SHP77 treated with DMSO at 0.1 percent for 48 hours (cell line): Measurements from ENCODE around the gene ABCC8.
A peak's percentile ranks its signal among the peaks of the same experiment; 100 is the strongest.

Source experiments
- DNase-seq: peaks from one replicate; lab custom pipeline; 2025; lab: John Stamatoyannopoulos, UW

The ABCC8 gene

DNA sequence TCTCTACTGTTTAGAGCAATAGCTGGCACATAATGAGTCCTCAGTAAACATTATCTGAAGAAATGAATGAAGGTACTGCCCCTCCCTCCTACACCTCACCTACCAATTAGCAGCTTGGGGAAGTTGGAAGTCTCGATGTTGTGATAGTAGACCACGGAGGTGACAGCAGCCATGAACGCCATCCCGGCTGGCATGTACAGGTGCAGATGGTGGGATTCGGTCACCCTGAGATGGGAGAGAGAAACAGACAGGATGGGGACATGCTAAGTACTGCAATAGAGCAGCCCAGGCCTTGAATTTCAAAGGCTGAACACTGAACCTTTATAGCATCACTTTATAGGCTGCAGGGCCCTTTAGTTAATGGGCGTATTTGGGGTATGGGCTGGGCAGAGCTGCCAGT lies 6.6 kb downstream of the ABCC8 start:
- DNase-seq = no peak

DNA sequence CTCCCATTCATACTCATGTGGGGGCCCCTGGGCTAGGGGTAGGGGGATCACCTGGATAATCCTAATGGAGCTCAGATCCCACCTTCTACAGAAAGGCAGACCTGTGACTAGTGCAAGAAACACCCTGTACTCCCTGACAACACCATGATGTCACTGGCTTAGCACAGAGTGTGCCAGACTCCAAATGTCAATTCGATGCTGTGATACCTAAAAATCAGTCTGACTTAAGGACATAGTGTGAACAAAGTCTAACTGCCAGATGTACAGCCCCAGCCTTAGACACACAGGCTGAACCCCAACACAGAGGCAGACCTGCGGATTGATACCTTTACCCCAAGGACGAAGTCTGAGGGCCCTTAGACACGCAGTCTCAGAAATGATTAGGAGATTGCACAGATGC lies 8.5 kb downstream of the ABCC8 start:
- DNase-seq = no peak

DNA sequence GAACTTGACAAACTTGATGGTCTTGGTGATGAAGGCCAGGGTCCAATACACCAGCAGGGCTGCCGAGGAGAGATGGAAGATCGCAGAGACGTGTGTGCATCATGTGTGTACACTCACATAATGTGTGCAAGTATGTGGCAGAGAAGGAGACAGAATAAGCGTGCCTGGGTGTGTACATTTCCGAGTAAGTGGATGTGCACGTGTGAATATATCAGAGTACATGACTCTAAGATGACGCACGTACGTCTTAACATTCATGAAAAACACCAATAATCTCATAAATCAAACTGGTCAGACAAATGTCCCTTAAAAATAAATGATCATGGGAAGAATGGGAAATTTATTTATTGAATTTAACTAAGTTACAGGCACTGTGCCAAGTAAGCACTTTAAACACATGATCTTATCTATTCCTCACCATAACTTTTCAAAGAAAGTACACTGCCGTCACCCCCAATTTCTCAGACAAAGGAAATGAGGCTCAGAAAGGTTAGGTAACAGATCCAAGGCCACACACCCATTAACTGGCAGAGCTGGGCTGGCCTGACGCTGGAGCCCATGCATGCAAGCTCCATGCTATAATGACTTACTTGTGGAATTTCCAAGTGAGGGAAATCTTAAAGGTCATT lies 13.0 kb downstream of the ABCC8 start:
- DNase-seq = no peak

DNA sequence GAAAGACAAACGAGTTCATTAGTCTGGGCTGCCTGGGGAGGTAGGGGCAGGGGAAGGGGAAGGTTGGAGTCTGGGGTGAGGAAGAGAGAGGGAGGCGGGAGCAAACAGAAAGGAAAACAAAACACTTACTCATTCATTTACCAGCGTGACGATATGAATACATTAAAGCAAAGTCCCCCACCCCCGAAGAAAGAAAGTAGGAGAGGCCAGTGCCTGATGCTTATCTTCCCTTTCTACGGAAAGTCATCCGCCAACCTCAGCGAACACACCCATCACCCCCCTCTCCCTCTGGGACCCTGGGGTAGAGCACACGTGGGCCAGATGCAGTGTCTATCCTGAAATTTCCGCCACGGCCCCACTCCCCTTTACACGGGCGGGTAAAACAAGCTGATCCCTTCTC lies 13.7 kb downstream of the ABCC8 start:
- DNase-seq = no peak

DNA sequence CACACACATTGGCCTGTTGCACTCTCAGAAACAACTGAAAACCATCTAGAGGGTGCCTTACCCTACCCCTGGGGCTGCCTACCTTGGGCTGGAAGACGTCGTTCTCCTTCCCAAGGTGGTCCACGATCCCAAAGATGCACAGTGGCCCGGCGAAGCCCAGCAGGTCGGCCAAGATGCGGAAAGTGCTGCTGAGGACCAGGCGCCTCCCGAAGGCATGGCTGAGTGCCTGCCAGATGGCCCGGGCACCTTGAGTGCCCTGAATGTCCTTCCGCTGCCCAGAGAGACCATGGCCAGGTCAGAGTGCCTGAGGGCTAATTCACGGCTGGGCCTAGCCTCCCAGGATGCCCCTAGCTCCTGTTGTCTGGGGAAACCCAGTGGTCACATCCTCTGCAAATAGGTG lies 16.2 kb downstream of the ABCC8 start:
- DNase-seq = no peak

DNA sequence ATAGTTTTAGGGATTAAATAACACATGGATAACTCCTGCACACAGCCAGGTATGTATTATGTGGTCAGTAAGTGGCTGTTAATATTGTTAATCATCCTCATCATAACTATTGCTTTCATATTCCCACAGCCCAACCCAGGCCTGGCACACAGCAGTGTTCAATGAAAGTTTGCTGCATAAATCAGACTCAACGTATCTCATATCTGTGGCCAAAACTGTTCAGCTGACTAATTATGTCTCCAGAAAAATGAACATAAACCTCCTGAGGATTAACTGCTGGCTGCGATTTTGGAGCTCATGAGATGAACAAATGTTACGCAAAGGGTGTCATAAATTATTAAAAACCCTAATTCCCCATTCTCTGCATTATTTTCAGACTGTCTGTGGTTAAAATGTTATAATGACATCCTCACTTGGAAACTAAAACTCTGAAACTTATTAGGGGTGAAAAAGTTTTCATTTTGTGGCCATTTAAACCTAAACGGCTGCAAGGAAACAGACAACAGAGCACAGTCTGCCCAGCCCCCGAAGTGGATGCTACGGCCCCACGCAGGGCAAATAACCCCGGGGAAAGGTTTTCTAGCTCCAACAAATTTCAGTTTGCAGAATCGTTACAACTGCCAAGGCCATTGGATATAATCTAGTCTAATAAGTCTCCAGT lies 17.3 kb downstream of the ABCC8 start:
- DNase-seq = no peak

DNA sequence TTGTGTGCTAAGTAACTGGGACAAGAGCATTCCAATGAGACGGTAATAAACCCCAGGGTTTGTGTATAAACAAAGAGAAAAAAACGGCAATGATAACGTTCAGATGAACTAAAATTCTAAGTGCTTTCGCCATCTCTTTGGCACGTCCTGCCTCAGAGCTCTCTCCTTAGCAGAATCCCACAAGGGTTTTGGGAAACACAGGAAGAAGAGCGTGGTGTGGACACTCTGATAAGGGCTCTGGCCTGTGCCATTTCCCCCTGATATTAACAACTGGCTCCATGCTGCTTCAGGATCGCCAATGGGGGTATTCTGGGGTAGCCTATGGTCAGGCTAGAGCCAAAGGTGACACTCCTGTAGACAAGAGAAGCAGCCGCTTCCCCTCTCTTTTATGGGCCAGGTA lies 18.4 kb downstream of the ABCC8 start:
- no peak for DNase-seq

DNA sequence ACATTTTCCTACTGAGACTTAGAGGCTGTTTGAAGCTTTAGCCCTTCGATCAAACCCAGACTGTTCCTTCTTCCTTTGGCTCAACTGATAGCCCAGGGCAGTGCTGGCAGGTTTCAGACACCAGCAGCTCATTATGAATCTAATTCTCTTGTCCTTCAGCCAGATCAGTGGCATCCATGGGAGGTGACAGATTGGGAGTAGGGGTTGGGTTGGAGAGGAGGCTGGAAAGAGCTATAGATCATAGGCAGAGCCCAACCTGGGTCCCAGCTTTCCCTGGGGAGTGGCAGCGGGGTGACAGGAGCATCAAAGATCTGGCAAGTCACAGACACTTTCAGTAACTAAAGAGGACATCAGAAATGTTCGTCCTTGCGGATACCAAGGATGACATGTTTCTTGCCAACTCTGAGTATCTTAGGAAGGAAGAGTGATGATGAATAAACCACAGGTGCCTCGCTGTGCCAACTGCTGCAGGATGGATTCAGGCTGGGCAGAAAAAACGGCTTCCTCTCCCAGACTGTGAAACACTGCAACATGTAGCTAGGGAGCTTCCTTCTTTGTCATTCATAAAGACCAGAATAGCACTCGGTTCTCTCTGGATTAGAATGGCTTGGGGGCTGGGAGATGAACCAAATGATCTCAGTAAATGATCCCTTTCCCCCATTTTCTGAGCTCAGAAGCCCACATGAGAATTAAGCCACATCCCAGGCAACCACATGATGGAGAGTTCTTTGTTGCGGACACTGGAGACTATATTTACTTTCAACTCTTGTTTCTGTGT lies 19.1 kb downstream of the ABCC8 start:
- no peak for DNase-seq

DNA sequence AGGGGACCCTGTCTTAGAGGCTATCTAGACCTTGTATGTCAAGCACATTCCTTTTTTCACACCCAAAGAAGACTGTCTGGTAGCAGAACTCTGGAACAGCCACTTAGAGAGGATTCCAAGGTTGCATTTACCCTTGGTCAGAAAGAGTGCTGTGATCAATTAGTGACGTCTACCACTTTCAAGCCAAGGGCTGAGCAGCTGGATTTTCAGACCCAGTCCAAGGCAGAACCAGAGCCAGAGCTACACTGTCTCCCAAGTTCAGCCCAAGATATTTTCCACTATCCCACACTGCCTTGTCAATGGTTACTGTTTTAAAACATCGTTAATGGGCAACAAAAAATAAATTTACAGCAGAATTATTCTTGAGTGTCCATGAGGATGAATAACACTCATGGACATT lies 24.0 kb downstream of the ABCC8 start:
- DNase-seq = no peak

DNA sequence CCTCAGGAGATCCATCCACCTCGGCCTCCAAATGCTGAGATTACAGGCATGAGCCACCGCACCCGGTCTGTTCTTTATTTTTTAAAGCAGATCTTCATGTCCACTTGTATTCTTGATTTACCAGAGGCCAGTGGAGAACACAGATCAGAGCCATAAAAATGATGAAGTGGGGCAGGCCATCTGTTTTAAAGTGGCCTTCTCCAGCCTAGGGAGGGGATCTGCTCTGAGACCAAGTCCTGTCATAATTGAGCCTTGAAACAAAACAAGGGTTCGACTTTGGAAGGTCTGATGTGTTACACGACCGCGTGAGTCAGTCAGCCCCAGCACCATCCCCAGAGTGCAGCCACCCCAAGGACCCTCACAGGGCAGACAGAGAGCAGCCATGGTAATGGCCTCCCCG lies 27.5 kb downstream of the ABCC8 start:
- DNase-seq = no peak

DNA sequence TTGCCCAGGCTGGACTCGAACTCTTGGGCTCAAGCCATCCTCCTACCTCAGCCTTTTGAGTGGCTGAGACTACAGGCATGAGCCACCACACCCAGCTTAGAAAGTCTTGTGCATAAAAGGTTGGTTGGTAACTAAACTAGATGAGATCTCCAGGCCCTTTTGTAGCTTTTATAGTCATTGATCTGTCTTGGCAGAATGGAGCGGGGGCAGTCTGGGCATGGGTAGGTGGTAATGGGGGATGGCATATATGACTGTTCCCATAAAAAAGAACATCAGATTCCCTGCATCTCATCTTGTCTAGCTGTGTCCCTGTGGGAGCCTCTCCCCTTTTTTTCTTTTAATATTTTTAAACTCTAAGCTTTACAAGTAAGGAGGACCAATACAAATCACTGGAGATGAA lies 30.2 kb downstream of the ABCC8 start:
- DNase-seq = no peak

DNA sequence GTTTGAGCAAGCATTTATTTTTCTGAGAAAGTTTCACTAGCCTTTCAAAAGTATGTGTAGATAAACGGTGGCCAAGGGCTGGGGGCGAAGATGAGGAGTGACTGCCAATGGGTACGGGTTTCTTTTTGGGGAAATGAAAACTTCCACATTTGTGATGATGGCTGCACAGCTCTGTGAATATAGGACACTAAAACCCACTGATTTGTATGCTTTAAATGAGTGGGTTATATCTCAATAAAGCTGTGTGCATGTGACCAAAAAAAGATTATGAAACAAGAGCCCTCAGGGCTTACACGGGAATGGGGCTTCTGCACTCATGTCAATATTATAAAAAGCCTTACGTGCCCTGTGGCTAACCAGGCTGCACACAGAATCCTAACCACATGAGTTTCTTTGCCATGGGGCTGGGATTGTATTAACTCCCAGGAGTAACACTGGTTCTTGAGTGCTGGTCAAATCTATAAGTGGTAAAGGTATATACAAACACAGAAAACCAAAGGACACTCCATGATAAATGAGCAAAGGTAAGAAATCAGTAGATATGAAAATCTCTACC lies 31.3 kb downstream of the ABCC8 start:
- DNase-seq = no peak

DNA sequence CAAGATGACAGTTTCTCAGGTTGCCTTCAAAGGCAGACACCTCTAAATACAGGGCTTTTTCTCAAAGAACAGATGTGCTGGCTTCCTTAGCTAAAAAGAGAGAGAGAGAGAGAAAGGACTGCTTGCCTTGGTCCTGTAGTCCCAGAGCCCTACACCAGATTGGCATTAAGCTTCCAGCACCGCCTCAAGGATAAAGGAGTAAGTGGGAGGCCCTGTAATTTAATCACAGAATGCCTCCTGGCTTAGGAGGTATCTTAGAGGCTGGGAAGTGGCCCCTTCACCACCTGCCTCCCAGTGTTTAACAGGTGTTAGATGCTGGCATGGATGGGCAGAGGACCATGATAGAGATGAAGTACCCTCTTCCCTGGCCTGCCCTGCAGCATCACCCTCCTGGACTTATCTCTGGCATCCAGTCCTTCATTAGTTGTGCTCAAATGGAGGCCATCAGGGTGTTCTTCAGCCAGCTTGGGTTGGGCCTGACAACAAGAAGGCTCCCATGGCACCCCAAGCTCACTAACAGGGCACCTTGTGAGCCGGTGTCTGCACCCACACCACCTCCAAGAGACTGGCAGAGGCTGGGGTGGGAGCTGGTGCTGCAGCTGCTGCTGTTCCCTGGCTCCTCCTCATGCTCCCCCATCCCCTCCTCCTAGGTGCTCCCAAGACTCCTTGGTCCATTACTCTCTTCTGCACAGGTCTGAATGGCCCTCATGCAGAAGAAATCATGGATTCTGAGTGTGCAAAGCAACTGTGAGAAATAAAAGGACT lies 32.5 kb downstream of the ABCC8 start:
- no peak for DNase-seq

DNA sequence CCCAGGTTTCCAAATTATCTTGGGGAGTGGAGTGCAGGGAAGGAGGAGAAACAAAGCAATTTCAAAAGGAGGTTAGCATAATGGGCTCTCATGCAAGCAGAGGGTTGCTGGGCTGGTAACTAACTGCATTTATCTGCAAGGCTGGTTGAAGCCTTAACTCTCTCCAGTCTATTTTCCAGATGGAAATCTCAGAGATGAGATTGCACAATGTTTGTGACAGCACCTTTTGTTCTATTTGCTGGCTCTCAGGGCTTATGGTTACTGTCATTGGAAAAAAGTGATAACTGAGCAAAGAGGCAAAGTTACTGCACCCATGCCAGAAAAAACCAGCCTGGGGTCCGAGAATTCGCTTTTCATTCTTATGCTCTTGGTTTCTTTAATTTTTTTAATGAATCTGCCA lies 33.2 kb downstream of the ABCC8 start:
- DNase-seq = no peak

DNA sequence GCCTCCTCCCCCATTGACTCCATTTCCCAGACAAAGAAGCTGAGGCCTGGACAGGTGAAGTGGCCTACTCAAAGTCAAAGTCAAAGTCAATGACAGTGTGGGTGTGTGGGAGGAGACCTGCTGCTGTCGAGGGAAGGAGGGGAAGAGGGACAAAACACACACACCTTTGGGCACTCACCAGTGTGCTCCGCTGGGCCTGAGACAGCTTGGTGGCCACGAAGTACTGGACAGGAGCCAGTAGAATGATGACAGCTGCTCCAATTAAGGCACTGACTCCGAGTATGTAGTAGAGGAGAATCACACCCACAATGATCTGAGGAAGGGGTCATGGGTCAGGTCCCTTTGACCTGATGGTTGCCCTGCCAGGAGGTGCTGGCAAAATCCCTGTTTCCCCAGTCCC lies 33.6 kb downstream of the ABCC8 start:
- no peak for DNase-seq

DNA sequence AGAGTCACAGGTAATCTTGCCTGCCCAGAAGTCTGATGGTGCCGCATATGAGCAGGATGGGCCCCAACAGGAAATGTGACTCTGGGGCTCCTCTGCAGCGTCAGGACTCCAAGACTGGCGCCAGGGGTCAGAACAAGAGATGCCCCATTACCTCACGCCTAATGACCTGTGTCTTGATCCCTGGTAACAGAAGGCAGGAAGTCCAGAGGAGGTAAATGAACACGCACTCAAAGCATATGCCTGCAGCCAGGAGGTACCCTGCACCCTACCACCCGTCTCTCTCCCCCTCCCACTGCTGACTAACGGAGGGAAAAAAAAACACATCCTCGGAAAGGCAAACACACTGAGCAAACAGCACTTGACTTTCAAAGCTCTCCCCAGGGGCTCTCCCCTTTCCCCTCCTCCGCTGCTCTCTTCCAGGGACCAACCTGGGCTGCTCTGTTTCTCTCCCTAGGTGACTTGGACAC lies 37.3 kb downstream of the ABCC8 start:
- DNase-seq = peak; percentile 23

DNA sequence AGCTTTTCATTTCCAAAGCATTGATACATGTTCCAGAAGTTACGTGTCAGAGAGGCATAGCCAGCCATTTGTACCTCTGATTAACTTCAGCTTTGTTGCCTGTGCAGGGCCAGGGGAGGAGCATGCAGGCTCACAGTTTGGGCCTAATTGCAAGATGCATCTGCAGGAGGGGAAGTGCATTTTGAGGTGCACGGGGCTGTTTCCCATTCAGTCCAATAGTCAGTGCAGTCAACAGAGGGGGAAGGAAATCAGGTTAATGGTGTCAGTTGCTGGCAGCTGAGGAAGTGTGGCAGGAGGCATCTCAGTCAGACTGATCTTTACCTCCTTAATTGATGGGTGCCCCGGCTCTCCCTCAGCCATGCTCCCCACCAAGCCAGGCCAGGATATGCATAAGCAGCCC lies 39.3 kb downstream of the ABCC8 start:
- no peak for DNase-seq

DNA sequence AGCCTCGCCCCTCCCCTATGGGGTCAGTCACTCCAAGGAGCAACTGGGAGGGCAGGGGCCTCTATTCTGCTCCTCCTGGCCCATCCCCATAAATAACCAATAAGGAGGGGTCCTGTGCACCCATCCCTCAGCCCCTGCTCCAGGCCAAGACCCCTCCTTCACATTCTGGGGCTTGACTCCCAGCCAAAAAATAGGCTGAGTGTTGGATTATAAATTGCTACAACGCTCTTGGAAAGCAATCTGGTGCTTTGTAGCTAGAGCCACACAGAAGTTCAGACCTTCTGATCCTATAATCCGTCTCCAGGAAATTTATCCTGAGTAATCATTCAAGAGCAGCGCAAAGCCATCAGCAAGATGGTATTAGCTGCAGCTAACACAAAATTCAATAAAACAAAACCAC lies 42.5 kb downstream of the ABCC8 start:
- no peak for DNase-seq

DNA sequence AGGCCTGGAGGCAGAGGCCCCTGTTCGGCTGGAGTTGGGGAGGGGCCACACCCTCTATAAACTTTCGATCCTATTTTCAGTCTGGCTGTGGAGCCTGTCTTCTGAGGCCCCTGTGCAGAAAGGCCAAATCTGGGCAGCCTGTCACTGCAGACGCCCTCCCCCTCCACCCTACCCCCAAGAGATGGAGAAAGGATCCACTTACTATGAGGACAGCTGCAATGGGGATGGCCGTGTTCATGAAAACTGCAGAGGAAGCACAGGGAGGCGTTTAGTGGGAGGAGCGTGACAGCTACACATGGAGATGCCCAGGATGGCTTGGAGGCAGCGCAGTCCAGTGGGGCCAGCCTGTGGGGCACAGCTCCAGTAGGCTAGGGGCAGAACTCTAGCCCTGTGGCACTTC lies 44.6 kb downstream of the ABCC8 start:
- no peak for DNase-seq

DNA sequence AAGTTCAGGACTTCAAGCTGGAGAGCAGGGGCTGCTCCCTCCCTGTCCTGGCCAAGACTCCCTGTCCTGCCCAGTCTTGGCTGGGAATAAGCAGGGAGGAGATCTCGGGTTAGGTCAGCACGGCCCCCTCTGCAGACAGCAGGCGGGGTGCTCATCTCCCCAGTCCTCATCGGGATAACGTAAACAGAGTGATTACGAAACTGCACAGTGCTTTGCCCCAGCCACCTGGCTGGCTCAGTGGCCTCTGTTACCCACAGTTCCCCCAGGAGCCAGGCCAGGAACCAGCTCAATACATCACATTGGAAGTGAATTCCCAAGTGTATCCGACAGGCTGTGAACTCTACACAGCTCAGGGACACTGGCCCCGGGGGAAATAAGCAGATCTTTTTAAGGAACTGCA lies 45.5 kb downstream of the ABCC8 start:
- no peak for DNase-seq

DNA sequence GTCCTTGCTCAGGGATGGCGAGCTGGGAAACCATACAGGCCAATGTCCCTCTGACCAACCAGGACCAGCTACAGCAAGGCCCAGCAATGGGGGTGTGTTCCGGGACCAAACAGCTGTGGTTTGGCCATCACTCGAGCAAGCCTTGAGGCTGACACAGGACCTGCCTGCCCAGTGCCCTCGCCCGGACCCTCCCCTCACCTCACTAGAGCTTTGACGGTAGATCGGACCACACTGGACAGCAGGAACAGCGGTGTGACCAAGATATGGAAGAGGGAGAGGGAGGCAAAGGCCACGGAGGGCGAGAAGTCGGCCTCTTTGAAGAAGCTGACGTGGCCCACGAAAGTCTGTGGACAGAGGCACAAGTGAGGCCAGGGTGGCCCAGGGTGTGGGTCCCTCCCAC lies 46.0 kb downstream of the ABCC8 start:
- DNase-seq = no peak

DNA sequence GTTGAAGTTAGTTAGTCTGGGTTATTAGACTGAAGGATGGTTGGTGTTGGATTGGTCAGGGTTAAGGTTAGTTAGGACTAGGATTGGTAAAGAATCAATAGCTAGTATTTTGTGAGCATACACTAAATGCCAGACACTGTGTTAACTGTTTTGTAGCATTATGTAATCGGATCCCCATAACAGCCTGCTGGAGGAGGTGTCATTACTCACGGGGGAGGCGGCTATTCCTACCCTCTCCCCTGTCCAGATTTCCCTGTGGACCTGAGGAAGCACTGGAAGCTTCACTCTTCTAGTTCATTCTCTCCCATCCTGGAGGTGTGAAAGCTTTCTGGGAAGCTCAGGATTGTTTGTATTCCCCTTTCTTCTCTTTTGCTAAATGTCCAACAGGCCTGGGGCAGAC lies 47.7 kb downstream of the ABCC8 start:
- no peak for DNase-seq
